HT-29 (cell line): Measurements from ENCODE around the gene GABARAPL1. TPM values are rescaled to one million over a fixed set of nuclear protein-coding genes. Genes with fewer than 3 reads are reported as not detected.

Source experiments
- DNase-seq: peaks from one replicate; pipeline ENCODE4 v3.0.0-alpha.2; 2015; ENCODE audit warnings: low spot score
- total RNA-seq: library from RNA; depleted of rRNA; stranded (reverse); fragments of >200 nt; shearing (Covaris generic); gene quantifications from 2 replicates; pipeline ENCODE4 v1.2.3, GENCODE V29; 2014; rRNA removed

The GABARAPL1 gene
- total RNA-seq, 1 experiment from 2014 or later = 17.4 TPM

DNA sequence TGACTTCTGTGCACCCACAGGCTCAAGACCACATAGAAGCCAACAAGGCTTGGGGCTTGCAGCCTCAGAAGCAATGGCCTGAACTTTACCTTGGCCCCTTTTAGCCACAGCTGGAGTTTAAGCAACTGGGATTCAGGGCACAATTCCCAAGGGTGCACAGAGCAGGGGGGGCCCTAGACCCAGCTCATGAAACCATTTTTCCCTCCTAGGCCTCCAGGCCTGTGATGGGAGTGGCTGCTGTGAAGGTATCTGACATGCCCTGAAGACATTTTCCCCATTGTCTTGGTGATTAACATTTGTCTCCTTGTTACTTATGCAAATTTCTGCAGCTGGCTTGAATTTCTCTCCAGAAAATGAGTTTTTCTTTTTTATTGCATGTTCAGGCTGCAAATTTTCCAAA is 21.9 kb downstream of the GABARAPL1 start:
- DNase-seq = no peak

DNA sequence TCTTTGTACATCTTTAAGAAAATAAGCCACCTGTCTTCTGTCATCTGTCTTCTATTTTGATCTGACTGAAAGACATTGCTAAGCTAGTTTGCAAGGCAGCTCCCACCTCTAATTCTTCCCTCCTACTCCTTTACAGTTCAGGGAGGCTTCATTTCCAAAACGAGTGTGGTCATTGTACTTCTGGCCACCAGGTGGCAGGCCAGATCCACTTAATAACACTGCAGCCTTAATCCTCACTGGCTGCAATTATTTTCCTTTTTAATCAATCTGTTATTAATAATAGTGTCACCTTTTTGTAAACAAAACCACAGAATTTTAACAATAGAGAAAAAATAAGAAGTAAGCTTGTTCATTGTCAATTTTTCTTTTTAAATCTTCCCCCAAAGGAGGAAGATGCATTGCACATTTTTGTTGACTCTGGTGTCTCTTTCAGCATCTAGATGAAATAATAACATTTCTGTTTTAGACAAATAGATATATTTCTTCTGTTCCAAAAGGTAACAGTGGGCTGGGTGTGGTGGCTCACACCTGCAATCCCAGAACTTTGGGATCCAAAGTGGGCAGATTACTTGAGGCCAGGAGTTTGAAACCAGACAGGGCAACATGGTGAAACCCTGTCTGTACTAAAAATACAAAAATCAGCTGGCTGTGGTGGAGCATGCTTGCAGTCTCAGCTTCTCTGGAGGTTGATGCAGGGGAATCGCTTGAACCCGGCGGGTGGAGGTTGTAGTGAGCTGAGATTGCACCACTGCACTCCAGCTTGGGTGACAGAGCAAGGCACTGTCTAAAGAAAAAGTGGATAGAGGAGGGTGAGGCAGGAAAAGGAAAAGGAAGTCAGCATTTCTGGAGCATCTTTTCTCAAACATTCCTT is 23.3 kb downstream of the GABARAPL1 start:
- peak; percentile 65 for DNase-seq

DNA sequence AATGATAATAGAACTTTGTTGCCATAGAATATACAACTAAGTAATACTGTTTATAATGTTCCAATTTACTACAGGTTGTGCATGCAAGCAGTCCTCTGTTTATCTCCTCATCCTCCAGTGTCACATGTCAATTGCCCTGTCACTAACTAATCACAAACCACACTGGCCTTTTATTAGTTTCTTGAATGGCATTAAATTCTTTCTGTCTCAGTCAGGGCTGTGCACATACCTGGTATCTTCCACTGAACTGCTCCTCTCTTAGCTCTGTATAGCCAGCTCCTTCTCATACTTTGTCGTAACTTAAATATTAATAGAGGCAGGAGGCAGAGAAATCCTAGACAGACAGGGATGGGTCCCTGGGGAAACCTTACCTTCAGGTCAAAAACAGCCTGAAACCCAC is 24.0 kb downstream of the GABARAPL1 start:
- no peak for DNase-seq

DNA sequence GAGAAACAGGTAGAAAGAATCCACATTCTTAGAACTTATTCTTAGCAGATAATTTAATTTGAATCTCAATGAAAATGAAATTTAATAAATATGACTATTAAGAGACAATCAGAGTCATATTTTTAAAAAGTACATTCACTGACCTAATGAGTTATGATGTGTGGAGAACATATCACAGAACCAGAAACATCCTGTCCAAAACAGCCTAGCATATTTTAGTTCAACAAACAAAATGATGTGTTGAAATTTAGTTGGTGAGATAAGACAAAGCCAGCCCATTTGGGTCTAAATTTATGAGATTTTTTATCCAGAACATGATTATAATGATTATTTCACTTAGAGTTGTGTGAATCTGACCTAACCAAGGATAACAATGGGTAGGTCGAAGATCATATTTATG is 25.8 kb downstream of the GABARAPL1 start:
- DNase-seq = no peak

DNA sequence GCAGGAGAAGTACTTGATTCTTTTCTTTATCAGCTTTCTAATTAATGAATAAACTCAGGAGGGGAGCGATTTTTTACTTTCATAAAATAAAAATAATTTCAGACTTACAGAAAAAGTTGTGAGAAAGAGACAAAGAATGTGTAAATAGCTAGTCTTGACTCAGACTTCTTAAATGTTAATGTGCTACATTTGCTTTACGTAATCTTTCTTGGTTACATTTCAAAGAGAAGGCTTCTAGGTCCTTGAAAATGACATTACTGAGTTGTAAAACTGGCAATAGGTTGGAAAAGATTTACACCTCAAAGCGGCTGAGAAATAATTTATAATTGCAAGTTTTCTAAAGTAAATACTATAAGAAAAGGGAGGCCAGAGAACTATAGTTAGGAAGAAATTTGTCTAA is 28.6 kb downstream of the GABARAPL1 start:
- DNase-seq = no peak

DNA sequence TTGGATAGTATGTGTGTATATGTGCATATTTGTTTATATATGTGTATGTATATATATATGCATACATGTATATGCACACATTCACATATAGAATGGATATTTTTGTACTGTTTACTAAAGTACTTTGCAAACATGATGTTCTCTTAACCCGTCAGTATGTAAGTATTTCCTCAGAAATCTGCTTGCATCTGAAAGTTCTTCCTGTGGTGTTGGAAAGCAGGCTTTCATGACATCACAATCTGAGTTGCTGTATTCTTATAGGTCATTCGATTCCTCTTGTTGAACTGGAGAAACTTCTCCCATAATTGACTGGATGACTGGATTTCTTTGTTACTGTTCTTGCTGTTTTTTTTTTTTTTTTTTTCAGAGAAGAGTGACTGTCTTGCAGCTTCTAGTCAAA is 29.1 kb downstream of the GABARAPL1 start:
- DNase-seq = no peak

DNA sequence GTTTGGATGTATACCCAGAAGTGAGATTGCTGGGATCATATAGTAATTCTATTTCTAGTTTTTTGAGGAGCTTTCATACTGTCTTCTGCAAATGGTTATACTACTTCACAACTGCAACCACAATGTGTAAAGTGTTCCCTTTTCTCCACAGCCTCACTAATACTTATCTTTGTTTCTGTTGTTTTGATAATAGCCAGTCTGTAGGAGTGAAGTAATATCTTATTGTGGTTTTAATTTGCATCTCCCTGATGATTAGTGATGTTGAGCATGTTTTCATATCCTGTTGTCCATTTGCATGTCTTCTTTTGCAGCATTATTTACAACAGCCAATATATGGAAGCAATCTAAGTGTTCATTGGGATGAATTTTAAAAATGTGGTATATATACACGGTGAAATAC is 29.9 kb downstream of the GABARAPL1 start:
- no peak for DNase-seq

DNA sequence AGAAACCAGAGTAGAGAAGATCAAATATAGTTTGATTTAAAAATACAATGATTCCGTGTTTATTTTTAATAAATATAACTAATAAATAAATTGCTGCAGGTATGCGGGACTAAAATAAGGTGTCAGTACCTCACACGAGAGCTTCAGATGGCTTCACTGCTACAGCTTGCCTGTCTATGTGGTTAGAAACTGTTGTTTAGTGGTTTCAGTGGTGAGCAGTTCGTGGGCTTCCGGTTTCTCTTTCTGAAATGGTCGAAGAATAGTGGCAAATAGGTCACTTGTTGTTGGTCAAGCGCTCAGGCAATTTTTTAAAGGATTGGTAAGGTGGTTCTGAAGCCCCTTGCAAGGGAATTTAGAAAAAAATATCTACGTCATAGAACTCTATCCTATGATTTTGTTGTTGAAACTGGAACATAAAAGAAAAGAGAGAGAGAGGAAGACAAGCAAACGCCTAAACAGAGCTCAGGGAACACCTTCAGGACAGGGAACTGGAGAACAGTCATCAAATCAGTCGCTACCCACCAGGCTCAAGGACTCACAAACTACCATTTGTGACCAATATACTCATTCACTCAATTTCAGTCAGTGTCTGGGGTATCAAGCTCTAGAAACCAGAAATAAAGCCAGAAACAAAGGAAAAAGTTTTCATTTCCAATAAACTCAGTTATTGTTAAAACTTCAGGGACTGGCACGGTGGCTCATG is 31.3 kb downstream of the GABARAPL1 start:
- DNase-seq = no peak

DNA sequence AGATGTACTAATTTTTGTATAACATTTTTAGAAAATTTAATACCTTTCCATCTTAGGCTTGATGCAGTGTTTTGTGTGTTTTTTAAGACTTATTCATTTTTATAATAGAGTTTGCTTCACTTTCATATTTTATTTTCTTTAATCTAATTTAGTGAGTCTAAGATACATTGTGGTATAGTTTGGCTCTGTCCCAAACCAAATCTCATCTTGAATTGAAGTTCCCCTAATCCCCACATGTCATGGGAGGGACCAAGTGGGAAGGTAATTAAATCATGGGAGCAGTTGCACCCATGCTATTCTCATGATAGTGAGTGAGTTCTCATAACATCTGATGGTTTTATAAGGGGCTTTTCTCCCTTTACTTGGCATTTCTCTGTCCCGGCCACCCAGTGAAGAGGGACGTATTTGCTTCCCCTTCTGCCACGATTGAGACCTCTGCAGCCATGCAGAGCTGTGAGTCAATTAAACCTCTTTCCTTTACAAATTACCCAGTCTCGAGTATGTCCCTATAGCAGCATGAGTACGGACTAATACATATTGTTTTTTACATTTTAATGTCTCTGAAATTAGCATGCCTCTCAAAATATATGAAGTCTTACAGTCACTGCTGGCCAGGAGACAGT is 34.9 kb downstream of the GABARAPL1 start:
- DNase-seq = no peak

DNA sequence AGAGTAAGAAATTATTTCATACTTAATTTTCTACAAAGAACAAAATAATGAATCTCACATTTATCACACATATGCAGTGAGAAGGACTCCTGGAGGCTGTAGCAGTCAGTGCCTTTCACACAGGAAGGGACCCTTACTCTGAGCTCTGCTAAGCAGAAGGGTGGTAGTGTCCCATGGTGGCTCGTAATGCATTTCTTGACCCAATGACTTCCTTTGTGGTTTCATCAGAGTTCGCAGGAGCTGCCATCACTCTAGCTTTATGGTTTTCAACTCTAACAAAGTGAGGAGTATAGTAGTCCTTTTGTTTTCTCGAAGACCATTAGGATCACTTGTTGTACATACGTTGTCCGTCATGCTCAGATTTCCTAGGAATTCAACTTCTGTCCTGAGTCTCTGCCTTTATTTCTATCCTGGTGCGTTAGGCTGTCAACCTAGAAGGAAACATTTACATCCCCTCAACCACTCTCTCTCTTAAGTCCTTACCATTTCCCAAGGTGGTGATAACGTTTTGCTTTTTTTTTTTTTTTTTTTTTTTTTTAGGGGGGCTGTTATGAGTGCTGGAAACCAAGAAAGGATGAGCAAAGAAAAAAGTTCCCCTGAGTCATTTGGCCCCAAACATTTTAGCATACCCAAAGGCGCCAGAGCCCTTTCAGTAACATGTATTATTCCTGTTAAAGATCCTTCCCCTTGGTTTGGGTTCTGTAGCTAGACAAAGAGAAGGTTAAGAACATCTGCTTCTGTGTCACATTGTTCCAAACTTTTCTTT is 37.2 kb downstream of the GABARAPL1 start:
- no peak for DNase-seq

DNA sequence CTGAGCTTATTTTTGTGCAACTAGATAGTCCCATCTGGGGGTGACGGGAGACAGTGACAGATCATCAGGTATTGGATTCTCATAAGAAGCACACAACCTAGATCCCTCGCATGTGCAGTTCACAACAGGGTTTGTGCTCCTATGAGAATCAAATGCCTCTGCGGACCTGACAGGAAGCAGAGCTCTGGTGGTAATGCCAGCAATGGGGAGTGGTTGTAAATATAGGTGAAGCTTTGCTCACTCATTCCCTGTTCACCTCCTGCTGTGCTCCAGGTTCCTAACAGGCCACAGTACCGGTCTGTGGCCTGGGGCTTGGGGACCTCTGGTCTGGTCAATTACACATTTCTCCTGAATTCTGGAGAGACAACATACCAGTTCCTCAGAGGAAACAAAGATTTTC is 39.0 kb downstream of the GABARAPL1 start:
- no peak for DNase-seq

DNA sequence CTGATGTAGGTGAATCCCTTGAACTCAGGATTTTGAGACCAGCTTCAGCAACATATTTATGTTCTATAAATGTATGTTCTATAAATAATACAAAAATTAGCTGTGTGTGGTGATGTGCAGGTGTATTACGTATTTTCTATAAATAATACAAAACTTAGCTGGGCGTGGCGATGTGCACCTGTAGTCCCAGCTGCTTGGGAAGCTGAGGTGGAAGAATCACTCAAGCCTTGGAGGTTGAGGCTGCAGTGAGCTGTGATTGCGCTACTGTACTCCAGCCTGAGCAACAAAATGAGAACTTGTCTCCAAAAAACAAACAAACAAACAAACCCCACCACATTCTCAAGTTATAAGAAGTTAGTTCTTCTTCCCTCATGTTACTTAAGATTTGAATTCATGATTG is 39.5 kb downstream of the GABARAPL1 start:
- DNase-seq = no peak

DNA sequence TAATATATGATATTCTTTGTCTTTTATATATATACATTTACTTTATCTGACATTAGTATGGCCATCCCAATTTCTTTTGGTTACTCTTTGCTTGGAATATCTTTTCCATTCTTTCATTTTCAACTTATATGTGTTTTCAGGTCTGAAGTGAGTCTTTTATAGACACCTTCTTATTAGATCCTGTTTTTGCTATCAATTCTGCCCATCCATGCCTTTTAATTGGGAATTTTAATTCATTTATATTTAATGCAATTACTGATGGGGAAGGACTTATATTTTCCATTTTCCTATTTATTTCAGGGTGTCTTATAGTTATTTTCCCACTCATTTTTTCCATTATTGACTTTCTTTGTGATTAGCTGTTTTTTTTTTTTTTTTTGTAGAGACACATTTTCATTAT is 43.4 kb downstream of the GABARAPL1 start:
- no peak for DNase-seq

DNA sequence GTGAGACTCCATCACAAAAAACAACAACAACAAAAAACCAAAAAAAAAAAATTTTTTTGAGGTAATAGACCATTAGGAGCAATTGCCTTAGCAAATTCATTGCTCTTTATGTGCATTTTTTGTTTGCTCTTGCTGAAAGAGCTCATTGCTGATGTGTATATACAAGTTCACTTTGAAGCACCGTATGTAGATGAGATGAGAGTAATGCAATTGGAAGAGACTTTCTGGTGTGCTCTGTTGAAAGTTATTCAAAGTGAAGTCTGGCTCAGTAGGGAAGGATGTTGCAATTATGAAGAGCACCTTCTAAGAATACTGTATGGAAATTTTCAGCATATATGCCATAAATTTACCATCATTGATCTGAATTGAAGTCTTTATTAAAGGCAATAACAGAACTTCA is 48.2 kb downstream of the GABARAPL1 start:
- DNase-seq = no peak

DNA sequence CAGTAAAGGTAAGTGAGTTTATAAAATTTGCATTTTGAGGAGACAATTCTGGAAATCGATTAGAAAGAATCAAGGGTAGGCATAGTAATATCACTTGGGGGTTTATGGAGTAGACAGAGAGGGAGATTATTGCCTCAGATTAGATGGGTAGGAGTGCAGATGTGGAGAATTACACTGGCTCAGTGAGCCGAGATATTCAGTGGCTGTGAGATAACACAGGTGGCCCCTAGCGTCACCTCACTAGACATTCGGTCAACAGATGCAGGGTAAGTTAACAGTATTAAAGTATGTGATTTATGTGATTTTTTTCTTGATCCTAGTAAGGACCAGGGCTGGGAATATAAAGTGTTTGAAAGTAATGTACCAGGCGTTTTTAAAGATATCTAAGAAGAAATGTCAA is 55.4 kb downstream of the GABARAPL1 start:
- no peak for DNase-seq

DNA sequence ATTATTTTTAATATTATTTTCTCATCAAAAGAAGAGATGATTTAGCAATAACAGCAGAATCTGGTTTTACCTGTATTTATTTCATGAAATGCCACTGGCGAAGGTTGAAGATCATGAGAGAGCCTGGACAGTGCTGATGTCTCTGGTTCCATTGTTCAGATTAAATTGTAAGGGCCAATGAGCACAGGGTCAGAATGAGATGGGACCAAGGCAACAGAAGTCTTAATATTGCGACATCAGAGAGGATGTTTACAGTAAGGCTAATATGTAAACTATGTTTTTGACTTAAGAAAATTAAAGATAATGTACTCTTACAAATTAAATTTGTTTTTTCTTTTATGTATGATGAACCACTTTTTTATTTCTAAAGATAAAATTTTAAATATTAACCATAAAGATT is 59.8 kb downstream of the GABARAPL1 start:
- DNase-seq = no peak

Other genes with a start within 250 kb of the GABARAPL1 start
- not detected in 2 replicates for gene CLEC12A, start 241.5 kb upstream of the GABARAPL1 start, total RNA-seq
- gene CLEC1B, start 213.8 kb upstream of the GABARAPL1 start, total RNA-seq = not detected in 2 replicates
- gene CLEC12B, start 202.2 kb upstream of the GABARAPL1 start, total RNA-seq = not detected in 2 replicates
- not detected in 2 replicates for gene CLEC9A, start 182.2 kb upstream of the GABARAPL1 start, total RNA-seq
- not detected in 2 replicates for gene CLEC1A, start 113.9 kb upstream of the GABARAPL1 start, total RNA-seq
- not detected in 2 replicates for gene CLEC7A, start 82.7 kb upstream of the GABARAPL1 start, total RNA-seq
- gene OLR1, start 40.7 kb upstream of the GABARAPL1 start, total RNA-seq = not detected in 2 replicates
- not detected in 2 replicates for gene TMEM52B, start 33.8 kb upstream of the GABARAPL1 start, total RNA-seq
- gene KLRD1, start 95.0 kb downstream of the GABARAPL1 start, total RNA-seq = not detected in 2 replicates
- gene KLRK1, start 177.2 kb downstream of the GABARAPL1 start, total RNA-seq = 0.05 TPM in 1 of 2 replicates, not detected in the other
- 0.10 TPM in 1 of 2 replicates, not detected in the other for gene KLRC4, start 196.9 kb downstream of the GABARAPL1 start, total RNA-seq
- 0.46 and 0.57 TPM in 2 replicates for gene KLRC3, start 207.7 kb downstream of the GABARAPL1 start, total RNA-seq
- gene KLRC2, start 223.1 kb downstream of the GABARAPL1 start, total RNA-seq = 2.7 and 3.0 TPM in 2 replicates
- 0.29 TPM in 1 of 2 replicates, not detected in the other for gene KLRC1, start 240.5 kb downstream of the GABARAPL1 start, total RNA-seq